Neural crest cell (in vitro differentiated cells): ENCODE results near the gene ACACA. TPM values are rescaled to one million over a fixed set of nuclear protein-coding genes. Genes with fewer than 3 reads are reported as not detected.
A peak's percentile ranks its signal among the peaks of the same experiment; 100 is the strongest.

ENCODE experiments used
- DNase-seq: peaks from one replicate; pipeline ENCODE4 v3.0.0; 2021; ENCODE audit warnings: low read depth, mixed read lengths, low spot score
- H3K27ac Mint-ChIP-seq: one replicate; pipeline ENCODE4 v1.8.0; 2021; ENCODE audit warnings: mild to moderate bottlenecking, mixed read lengths; ENCODE audit not compliant: unreplicated experiment
- H3K27me3 Mint-ChIP-seq: 2 replicates; pipeline ENCODE4 v1.8.0; 2021; ENCODE audit warnings: low read depth, mild to moderate bottlenecking, mixed read lengths
- H3K36me3 Mint-ChIP-seq: 2 replicates; pipeline ENCODE4 v1.8.0; 2021; ENCODE audit warnings: low read depth, mild to moderate bottlenecking, mixed read lengths
- H3K4me1 Mint-ChIP-seq: 2 replicates; pipeline ENCODE4 v1.8.0; 2021; ENCODE audit warnings: mixed read lengths
- H3K4me3 Mint-ChIP-seq: one replicate; pipeline ENCODE4 v1.8.0; 2021; ENCODE audit warnings: mild to moderate bottlenecking, mixed read lengths
- H3K9me3 Mint-ChIP-seq: 2 replicates; pipeline ENCODE4 v1.8.0; 2021; ENCODE audit warnings: mixed read lengths
- CTCF ChIP-seq: fragments of 200-600 bp; sonication (generic); conservative IDR thresholded peaks from 2 replicates; pipeline ENCODE4 v1.5.0; 2021; ENCODE audit warnings: antibody characterized with exemption, mild to moderate bottlenecking
- total RNA-seq: library from RNA; stranded (reverse); gene quantifications from 2 replicates; pipeline ENCODE4 v1.2.1, GENCODE V29; 2021

The ACACA gene
- total RNA-seq, 1 donor from 2014 or later: 211 TPM

- H3K4me1 Mint-ChIP-seq: peaks cover 43% of the 10 kb centered on the region
- H3K4me3 Mint-ChIP-seq: peak overlapping the region; percentile 3
- TF ChIP-seq CTCF: no peak
- H3K36me3 Mint-ChIP-seq: peaks cover 17% of the 10 kb centered on the region
- no peaks in the 10 kb centered on the region for H3K27me3 Mint-ChIP-seq
- no peak for DNase-seq
- peak overlapping the region; percentile 46 for H3K27ac Mint-ChIP-seq
- H3K9me3 Mint-ChIP-seq: no peaks in the 10 kb centered on the region
Measured at GRCh38 chr17:37130984-37131446, 275.6 kb downstream of the ACACA start.

GRCh38 chr17:37124821-37125173 lies 281.8 kb downstream of the ACACA start:
- no peak for TF ChIP-seq CTCF
- no peaks in the 10 kb centered on the region for H3K27me3 Mint-ChIP-seq
- no peak overlapping the region for H3K4me3 Mint-ChIP-seq
- DNase-seq: no peak
- peaks cover 3% of the 10 kb centered on the region for H3K9me3 Mint-ChIP-seq
- no peak overlapping the region for H3K27ac Mint-ChIP-seq
- peaks cover 52% of the 10 kb centered on the region for H3K36me3 Mint-ChIP-seq
- peaks cover 40% of the 10 kb centered on the region for H3K4me1 Mint-ChIP-seq

GRCh38 chr17:37123941-37124820 lies 282.5 kb downstream of the ACACA start:
- Mint-ChIP-seq H3K4me3 (no peak overlapping the region), H3K27ac (no peak overlapping the region)

GRCh38 chr17:37123386-37123785 lies 283.2 kb downstream of the ACACA start:
- peaks cover 49% of the 10 kb centered on the region for H3K36me3 Mint-ChIP-seq
- no peak overlapping the region for H3K27ac Mint-ChIP-seq
- no peaks in the 10 kb centered on the region for H3K27me3 Mint-ChIP-seq
- no peak overlapping the region for H3K4me3 Mint-ChIP-seq
- H3K9me3 Mint-ChIP-seq: peaks cover 3% of the 10 kb centered on the region
- no peak for DNase-seq
- H3K4me1 Mint-ChIP-seq: peaks cover 40% of the 10 kb centered on the region
- no peak for TF ChIP-seq CTCF

More at GRCh38 chr17:37123941-37124820, 282.5 kb downstream of the ACACA start:
- peaks cover 40% of the 10 kb centered on the region for H3K4me1 Mint-ChIP-seq
- DNase-seq: no peak
- no peak for TF ChIP-seq CTCF
- H3K9me3 Mint-ChIP-seq: peaks cover 3% of the 10 kb centered on the region
- no peaks in the 10 kb centered on the region for H3K27me3 Mint-ChIP-seq
- H3K36me3 Mint-ChIP-seq: peaks cover 48% of the 10 kb centered on the region

GRCh38 chr17:37121616-37122015 lies 285.0 kb downstream of the ACACA start:
- no peak for DNase-seq
- Mint-ChIP-seq H3K27ac (no peak overlapping the region), H3K36me3 (peaks cover 47% of the 10 kb centered on the region), H3K4me1 (peaks cover 50% of the 10 kb centered on the region), H3K4me3 (no peak overlapping the region), H3K9me3 (peaks cover 3% of the 10 kb centered on the region), H3K27me3 (no peaks in the 10 kb centered on the region)
- no peak for TF ChIP-seq CTCF
